Trophoblast cell (in vitro differentiated cells and primary cell): ENCODE data around the gene COL5A2.

Experiments used
- DNase-seq, 2 donors: peaks; one replicate each; pipeline ENCODE4 v3.0.0-alpha.2; 2016
- H2AFZ ChIP-seq: 2 replicates; pipeline ENCODE4 v1.6.1; 2013; ENCODE audit warnings: low read length, moderate library complexity, mild to moderate bottlenecking; ENCODE audit not compliant: insufficient read depth, poor library complexity
- H2AK5ac ChIP-seq: 2 replicates; pipeline ENCODE4 v1.6.1; 2013; ENCODE audit warnings: mild to moderate bottlenecking, low read length
- H2BK120ac ChIP-seq: 2 replicates; pipeline ENCODE4 v1.6.1; 2013; ENCODE audit warnings: low read length, mild to moderate bottlenecking, moderate library complexity; ENCODE audit not compliant: insufficient read depth, poor library complexity
- H2BK12ac ChIP-seq: 2 replicates; pipeline ENCODE4 v1.6.1; 2013; ENCODE audit warnings: mild to moderate bottlenecking, low read length, moderate library complexity
- H2BK5ac ChIP-seq: 2 replicates; pipeline ENCODE4 v1.6.1; 2013; ENCODE audit warnings: low read length, low read depth, moderate library complexity, mild to moderate bottlenecking; ENCODE audit not compliant: poor library complexity
- H3K14ac ChIP-seq: 2 replicates; pipeline ENCODE4 v1.6.1; 2013; ENCODE audit warnings: mild to moderate bottlenecking, low read length
- H3K18ac ChIP-seq: 2 replicates; pipeline ENCODE4 v1.6.1; 2013; ENCODE audit warnings: mild to moderate bottlenecking, low read length
- H3K23ac ChIP-seq: 2 replicates; pipeline ENCODE4 v1.6.1; 2013; ENCODE audit warnings: low read length
- H3K27ac ChIP-seq: 2 replicates; pipeline ENCODE4 v1.5.1; 2013; ENCODE audit warnings: low read depth, mild to moderate bottlenecking, inconsistent platforms, low read length, moderate library complexity
- H3K27me3 ChIP-seq: 2 replicates; pipeline ENCODE4 v1.6.1; 2013; ENCODE audit warnings: inconsistent platforms, mild to moderate bottlenecking, low read length, moderate library complexity; ENCODE audit not compliant: insufficient read depth
- H3K36me3 ChIP-seq, 2 experiments: 1 replicate in 1 of 2; 2 replicates in 1 of 2; pipeline ENCODE4 v1.6.1; 2013; ENCODE audit warnings: low read length in 2 of 2, mild to moderate bottlenecking in 2 of 2, moderate library complexity in 1 of 2; ENCODE audit not compliant: insufficient read depth in 2 of 2, control insufficient read depth in 1 of 2
- H3K4ac ChIP-seq: 2 replicates; pipeline ENCODE4 v1.6.1; 2013; ENCODE audit warnings: low read depth, mild to moderate bottlenecking, low read length, moderate library complexity
- H3K4me1 ChIP-seq, 2 experiments: 1 replicate in 1 of 2; 2 replicates in 1 of 2; pipeline ENCODE4 v1.6.1; 2013; ENCODE audit warnings: low read length in 2 of 2, mild to moderate bottlenecking in 2 of 2, moderate library complexity in 1 of 2; ENCODE audit not compliant: insufficient read depth in 2 of 2, control insufficient read depth in 1 of 2
- H3K4me2 ChIP-seq: 2 replicates; pipeline ENCODE4 v1.6.1; 2013; ENCODE audit warnings: inconsistent platforms, mild to moderate bottlenecking, low read length, moderate library complexity
- H3K4me3 ChIP-seq: 2 replicates; pipeline ENCODE4 v1.5.1; 2013; ENCODE audit warnings: mild to moderate bottlenecking, low read depth, low read length, inconsistent platforms
- H3K79me1 ChIP-seq: one replicate; pipeline ENCODE4 v1.6.1; 2013; ENCODE audit warnings: low read length
- H3K79me2 ChIP-seq: 2 replicates; pipeline ENCODE4 v1.6.1; 2013; ENCODE audit warnings: low read length, mild to moderate bottlenecking; ENCODE audit not compliant: control insufficient read depth, insufficient read depth, poor library complexity
- H3K9ac ChIP-seq: 2 replicates; pipeline ENCODE4 v1.6.1; 2013; ENCODE audit warnings: mild to moderate bottlenecking, low read length
- H3K9me3 ChIP-seq: 2 replicates; pipeline ENCODE4 v1.6.1; 2013; ENCODE audit warnings: low read depth, mild to moderate bottlenecking, control low read depth, inconsistent platforms, low read length; ENCODE audit not compliant: insufficient read depth
- H4K12ac ChIP-seq: 2 replicates; pipeline ENCODE4 v1.6.1; 2013; ENCODE audit warnings: low read depth, mild to moderate bottlenecking, low read length, moderate library complexity
- H4K8ac ChIP-seq: 2 replicates; pipeline ENCODE4 v1.6.1; 2013; ENCODE audit warnings: low read depth, mild to moderate bottlenecking, low read length, moderate library complexity
- H4K91ac ChIP-seq: one replicate; pipeline ENCODE4 v1.6.1; 2013; ENCODE audit warnings: low read depth, mild to moderate bottlenecking, low read length, moderate library complexity
- WGBS: extraction: QIAGEN DNeasy Blood & Tissue Kit; methylation state at CpG from one replicate; pipeline ENCODE4 v1.1.7; 2013; ENCODE audit warnings: missing lambda C conversion rate; ENCODE audit not compliant: insufficient read length, insufficient coverage; ENCODE audit errors: extremely low coverage; 5-methylcytosine and 5-hydroxymethylcytosine counted together

COL5A2 gene

GRCh38 chr2:189115126-189115525, 64.4 kb downstream of the COL5A2 start:
- Histone ChIP-seq H3K14ac (no peak overlapping the region), H3K79me1 (peaks cover 3% of the 10 kb centered on the region), H2BK5ac (no peak overlapping the region), H3K4me2 (no peak overlapping the region), H3K36me3 (peaks cover 2 to 3% of the 10 kb centered on the region in 2 experiments), H2AK5ac (no peak overlapping the region), H3K4me3 (no peak overlapping the region), H3K9ac (no peak overlapping the region), H4K91ac (no peak overlapping the region), H4K12ac (no peak overlapping the region), H2BK12ac (no peak overlapping the region), H4K8ac (no peak overlapping the region), H3K79me2 (no peaks in the 10 kb centered on the region), H3K27ac (no peak overlapping the region), H3K27me3 (no peaks in the 10 kb centered on the region), H3K23ac (no peak overlapping the region), H3K9me3 (no peaks in the 10 kb centered on the region), H3K18ac (no peak overlapping the region), H3K4me1 (peaks cover 4% of the 10 kb centered on the region in 2 experiments), H2BK120ac (no peak overlapping the region), H3K4ac (no peak overlapping the region), H2AFZ (no peak overlapping the region)
- peak in 1 of 2 donors; percentile 4 for DNase-seq
- WGBS = no CpG with 5 or more reads among the region's 2 CpGs

DNA sequence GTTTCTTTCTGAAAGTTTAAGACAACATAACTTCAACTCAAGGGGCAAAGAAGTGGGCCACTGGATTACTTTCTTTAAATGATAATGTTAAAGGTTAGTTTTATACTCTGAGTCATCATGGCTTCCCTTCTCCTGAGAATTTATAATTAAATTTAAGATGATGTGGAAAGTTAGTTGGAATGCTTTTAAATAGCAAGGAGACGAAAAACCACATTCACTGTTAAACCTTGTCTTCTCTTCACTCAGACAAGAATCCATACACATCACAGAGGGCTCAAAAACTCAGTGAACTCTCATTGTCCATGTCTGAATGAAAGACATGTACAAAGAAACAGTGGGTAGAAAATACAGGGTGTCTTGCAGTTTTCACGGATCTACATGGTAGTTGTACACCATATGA, 65.6 kb downstream of the COL5A2 start:
- no peak for DNase-seq
- Histone ChIP-seq H3K9me3 (no peaks in the 10 kb centered on the region), H3K4me2 (no peak overlapping the region), H2BK5ac (no peak overlapping the region), H4K91ac (no peak overlapping the region), H2AK5ac (no peak overlapping the region), H3K18ac (no peak overlapping the region), H3K79me1 (peaks cover 3% of the 10 kb centered on the region), H3K4me3 (no peak overlapping the region), H3K4ac (no peak overlapping the region), H3K27ac (no peak overlapping the region), H2BK12ac (no peak overlapping the region), H2AFZ (no peak overlapping the region), H3K14ac (no peak overlapping the region), H2BK120ac (no peak overlapping the region), H4K12ac (no peak overlapping the region), H4K8ac (no peak overlapping the region), H3K23ac (no peak overlapping the region), H3K27me3 (no peaks in the 10 kb centered on the region), H3K36me3 (peaks cover 3% of the 10 kb centered on the region in 2 experiments), H3K9ac (no peak overlapping the region), H3K4me1 (peaks cover 4% of the 10 kb centered on the region in 2 experiments), H3K79me2 (no peaks in the 10 kb centered on the region)
- WGBS = no CpG with 5 or more reads among the region's 2 CpGs

DNA sequence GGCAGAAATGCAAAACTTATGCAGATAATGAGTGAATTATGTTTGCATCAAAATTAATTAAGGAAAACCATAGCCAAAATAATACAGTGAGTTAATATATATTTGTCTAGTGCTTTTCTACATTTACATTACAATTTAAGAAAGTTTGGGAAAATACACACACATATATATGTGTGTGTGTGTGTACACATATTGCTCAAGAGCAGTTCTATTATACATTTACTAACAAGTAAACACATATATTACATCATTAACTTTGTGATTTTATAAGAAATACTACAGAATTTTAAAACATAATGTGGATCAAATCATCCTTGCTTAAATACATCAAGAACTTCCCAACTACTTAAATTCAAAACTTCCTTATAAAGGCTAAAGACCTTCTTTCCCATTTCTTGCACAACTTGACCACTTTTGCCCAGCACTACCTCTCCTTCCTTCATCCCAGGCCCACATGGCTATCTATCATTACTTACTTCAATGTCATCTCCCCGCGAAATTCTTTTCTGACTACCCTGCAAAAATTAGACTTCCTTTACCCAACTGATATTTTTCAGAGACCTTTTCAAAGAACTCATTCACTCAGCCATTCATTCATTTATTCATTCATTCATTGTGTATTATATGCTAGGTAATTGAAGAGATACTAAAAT, 68.4 kb downstream of the COL5A2 start:
- no peaks in the 10 kb centered on the region for H3K79me2 ChIP-seq
- H3K27ac ChIP-seq = no peak overlapping the region
- no peak overlapping the region for H3K4me2 ChIP-seq
- no peaks in the 10 kb centered on the region for H3K27me3 ChIP-seq
- H3K36me3 ChIP-seq = peaks cover 3% of the 10 kb centered on the region in 2 experiments
- H2BK120ac ChIP-seq = no peak overlapping the region
- no peak overlapping the region for H3K4me3 ChIP-seq
- H3K18ac ChIP-seq = no peak overlapping the region
- no peaks in the 10 kb centered on the region for H3K9me3 ChIP-seq
- no peak overlapping the region for H3K14ac ChIP-seq
- H3K4ac ChIP-seq = no peak overlapping the region
- no peak overlapping the region for H3K9ac ChIP-seq
- H4K91ac ChIP-seq = no peak overlapping the region
- H2BK12ac ChIP-seq = no peak overlapping the region
- no peak overlapping the region for H2AFZ ChIP-seq
- DNase-seq = no peak
- H4K8ac ChIP-seq = no peak overlapping the region
- WGBS = no CpG with 5 or more reads among the region's 2 CpGs
- H3K4me1 ChIP-seq = peaks cover 4% of the 10 kb centered on the region in 2 experiments
- no peak overlapping the region for H2BK5ac ChIP-seq
- no peak overlapping the region for H4K12ac ChIP-seq
- no peak overlapping the region for H2AK5ac ChIP-seq
- H3K79me1 ChIP-seq = peaks cover 3% of the 10 kb centered on the region
- H3K23ac ChIP-seq = no peak overlapping the region

GRCh38 chr2:189109921-189110397, 69.6 kb downstream of the COL5A2 start:
- no peaks in the 10 kb centered on the region for H3K27me3 ChIP-seq
- no peak overlapping the region for H3K4me2 ChIP-seq
- H4K8ac ChIP-seq = no peak overlapping the region
- no peak overlapping the region for H3K27ac ChIP-seq
- no peak overlapping the region for H3K14ac ChIP-seq
- no peaks in the 10 kb centered on the region for H3K79me1 ChIP-seq
- no peak overlapping the region for H2BK12ac ChIP-seq
- no peak overlapping the region for H4K91ac ChIP-seq
- no peak for DNase-seq
- no peak overlapping the region for H3K18ac ChIP-seq
- no peak overlapping the region for H3K4ac ChIP-seq
- H3K4me1 ChIP-seq = no peaks in the 10 kb centered on the region
- H3K9ac ChIP-seq = no peak overlapping the region
- H3K4me3 ChIP-seq = no peak overlapping the region
- H2AK5ac ChIP-seq = no peak overlapping the region
- no peak overlapping the region for H4K12ac ChIP-seq
- peaks cover 3% of the 10 kb centered on the region in 2 experiments for H3K36me3 ChIP-seq
- no peak overlapping the region for H3K23ac ChIP-seq
- no peak overlapping the region for H2BK120ac ChIP-seq
- no CpG with 5 or more reads among the region's 2 CpGs for WGBS
- no peaks in the 10 kb centered on the region for H3K9me3 ChIP-seq
- H2AFZ ChIP-seq = no peak overlapping the region
- H3K79me2 ChIP-seq = no peaks in the 10 kb centered on the region
- no peak overlapping the region for H2BK5ac ChIP-seq
